NT2/D1 (cell line): ENCODE data around the gene SMARCB1.

Experiments
- DNase-seq: peaks from one replicate; pipeline ENCODE4 v3.0.0-alpha.2; 2011; ENCODE audit warnings: low read depth, low spot score
- H3K27me3 ChIP-seq: 2 replicates; pipeline ENCODE4 v1.6.0; 2011; ENCODE audit warnings: mild to moderate bottlenecking; ENCODE audit not compliant: insufficient read length, insufficient read depth
- H3K36me3 ChIP-seq: 2 replicates; pipeline ENCODE4 v1.6.1; 2011; ENCODE audit warnings: mild to moderate bottlenecking, low read length, mixed read lengths; ENCODE audit not compliant: insufficient read depth, insufficient read length
- H3K4me1 ChIP-seq: 2 replicates; pipeline ENCODE4 v1.5.1; 2011; ENCODE audit not compliant: insufficient read depth, insufficient read length
- H3K4me3 ChIP-seq: 2 replicates; pipeline ENCODE4 v1.5.1; 2011; ENCODE audit warnings: low read depth; ENCODE audit not compliant: insufficient read length
- H3K9ac ChIP-seq: 2 replicates; pipeline ENCODE4 v1.6.0; 2011; ENCODE audit warnings: low read depth; ENCODE audit not compliant: insufficient read length
- H3K9me3 ChIP-seq: 2 replicates; pipeline ENCODE4 v1.5.1; 2011; ENCODE audit warnings: mild to moderate bottlenecking, low read length; ENCODE audit not compliant: insufficient read depth
- SUZ12 ChIP-seq: IDR thresholded peaks from 2 replicates; pipeline ENCODE4 v1.6.1; 2011; ENCODE audit not compliant: insufficient read length, insufficient read depth; ENCODE audit errors: extremely low read depth
- YY1 ChIP-seq: IDR thresholded peaks from 2 replicates; pipeline ENCODE4 v1.6.1; 2011; ENCODE audit not compliant: insufficient read length, insufficient read depth
- ZNF274 ChIP-seq: IDR thresholded peaks from 2 replicates; pipeline ENCODE4 v1.6.1; 2011; ENCODE audit warnings: mild to moderate bottlenecking, low read depth, low read length

The SMARCB1 gene

DNA sequence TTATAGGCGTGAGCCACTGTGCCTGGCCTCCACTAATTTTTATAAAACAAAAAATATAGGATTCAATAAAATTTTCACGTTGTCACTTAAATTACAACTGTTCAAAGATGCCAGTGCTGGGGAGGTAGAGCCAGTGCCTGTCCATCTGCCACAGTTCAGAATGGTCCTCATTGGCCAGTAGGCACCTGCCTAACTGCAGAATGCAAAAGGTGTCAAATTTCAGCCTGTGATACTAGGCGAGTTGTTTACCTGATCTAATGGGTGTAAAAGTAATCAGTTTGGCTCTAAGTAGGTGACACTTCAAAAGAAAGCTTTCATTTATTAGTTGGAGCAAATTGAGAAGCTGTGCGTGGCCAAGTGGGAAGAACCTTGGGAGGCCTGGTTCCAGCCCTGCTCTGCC is 2.4 kb downstream of the SMARCB1 start:
- Histone ChIP-seq H3K4me3 (no peak overlapping the region), H3K9ac (no peak overlapping the region), H3K9me3 (no peaks in the 10 kb centered on the region), H3K4me1 (peaks cover 2% of the 10 kb centered on the region), H3K27me3 (no peaks in the 10 kb centered on the region), H3K36me3 (peaks cover 50% of the 10 kb centered on the region)
- no peak for DNase-seq
- no peak for TF ChIP-seq ZNF274
- TF ChIP-seq SUZ12 = no peak
- no peak for TF ChIP-seq YY1

- DNase-seq = no peak
- no peaks in the 10 kb centered on the region for H3K27me3 ChIP-seq
- H3K9me3 ChIP-seq = no peaks in the 10 kb centered on the region
- peaks cover 2% of the 10 kb centered on the region for H3K4me1 ChIP-seq
- peaks cover 54% of the 10 kb centered on the region for H3K36me3 ChIP-seq
- TF ChIP-seq SUZ12 (no peak), ZNF274 (no peak), YY1 (no peak)
- H3K4me3 ChIP-seq = no peak overlapping the region
- H3K9ac ChIP-seq = no peak overlapping the region
These were observed 2.9 kb downstream of the SMARCB1 start for GRCh38 chr22:23789638-23790037.

GRCh38 chr22:23790819-23791737 is 4.3 kb downstream of the SMARCB1 start:
- no peaks in the 10 kb centered on the region for H3K9me3 ChIP-seq
- TF ChIP-seq SUZ12 (no peak), ZNF274 (no peak), YY1 (no peak)
- no peak overlapping the region for H3K4me3 ChIP-seq
- no peak overlapping the region for H3K9ac ChIP-seq
- no peak for DNase-seq
- H3K27me3 ChIP-seq = no peaks in the 10 kb centered on the region
- peaks cover 2% of the 10 kb centered on the region for H3K4me1 ChIP-seq
- peaks cover 62% of the 10 kb centered on the region for H3K36me3 ChIP-seq

GRCh38 chr22:23791738-23792645 is 5.2 kb downstream of the SMARCB1 start:
- Histone ChIP-seq H3K36me3 (peaks cover 69% of the 10 kb centered on the region), H3K9ac (no peak overlapping the region), H3K9me3 (no peaks in the 10 kb centered on the region), H3K27me3 (no peaks in the 10 kb centered on the region), H3K4me1 (peaks cover 2% of the 10 kb centered on the region), H3K4me3 (no peak overlapping the region)
- no peak for DNase-seq
- TF ChIP-seq SUZ12 = no peak
- TF ChIP-seq ZNF274 = no peak
- TF ChIP-seq YY1 = no peak

- TF ChIP-seq YY1 (no peak), SUZ12 (no peak), ZNF274 (no peak)
- Histone ChIP-seq H3K4me3 (no peak overlapping the region), H3K27me3 (no peaks in the 10 kb centered on the region), H3K36me3 (peaks cover 76% of the 10 kb centered on the region), H3K9ac (no peak overlapping the region), H3K4me1 (peaks cover 2% of the 10 kb centered on the region), H3K9me3 (no peaks in the 10 kb centered on the region)
- no peak for DNase-seq
These were observed 6.6 kb downstream of the SMARCB1 start for GRCh38 chr22:23793326-23793725.

GRCh38 chr22:23796461-23796860 is 9.7 kb downstream of the SMARCB1 start:
- Histone ChIP-seq H3K9me3 (no peaks in the 10 kb centered on the region), H3K36me3 (peaks cover 75% of the 10 kb centered on the region), H3K9ac (no peak overlapping the region), H3K4me1 (no peaks in the 10 kb centered on the region), H3K27me3 (no peaks in the 10 kb centered on the region), H3K4me3 (no peak overlapping the region)
- no peak for DNase-seq
- TF ChIP-seq YY1 (no peak), ZNF274 (no peak), SUZ12 (no peak)
